GM18951 (cell line): ENCODE measurements around the gene PNPLA6.

Experiments used
- POLR2A ChIP-seq: IDR thresholded peaks from 4 replicates; pipeline ENCODE4 v1.6.1; 2011; ENCODE audit warnings: mild to moderate bottlenecking; ENCODE audit not compliant: insufficient read length, insufficient read depth; ENCODE audit errors: extremely low read depth
- in situ Hi-C: fragments of 300-500 bp; cut with MboI; formaldehyde crosslinking; loops from one replicate; pipeline ENCODE4 v1.12.0; 2022; ENCODE audit warnings: low sequenced_read_pairs, mixed read lengths, inconsistent platforms; ENCODE audit not compliant: unreplicated experiment

Gene PNPLA6

DNA sequence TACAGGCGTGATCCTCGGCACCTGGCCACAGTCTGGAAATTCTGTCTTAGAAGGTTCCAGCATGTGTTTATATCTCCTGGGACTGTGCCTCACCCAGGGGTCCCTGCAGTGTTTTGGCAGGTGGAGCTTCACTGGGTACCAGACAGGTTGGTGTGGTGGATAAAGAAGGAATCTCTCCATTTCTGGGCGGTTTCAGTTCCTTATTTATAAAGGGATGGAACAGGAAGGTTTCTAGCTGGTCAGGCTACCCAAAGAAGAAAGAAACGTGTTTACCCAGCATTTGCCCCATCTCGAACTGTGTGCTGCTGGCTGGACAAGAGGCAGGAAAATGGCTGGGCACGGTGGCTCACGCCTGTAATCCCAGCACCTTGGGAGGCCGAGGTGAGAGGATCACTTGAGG lies 9.8 kb downstream of the PNPLA6 start:
- TF ChIP-seq POLR2A = no peak
- in situ Hi-C loops = no loop called here

DNA sequence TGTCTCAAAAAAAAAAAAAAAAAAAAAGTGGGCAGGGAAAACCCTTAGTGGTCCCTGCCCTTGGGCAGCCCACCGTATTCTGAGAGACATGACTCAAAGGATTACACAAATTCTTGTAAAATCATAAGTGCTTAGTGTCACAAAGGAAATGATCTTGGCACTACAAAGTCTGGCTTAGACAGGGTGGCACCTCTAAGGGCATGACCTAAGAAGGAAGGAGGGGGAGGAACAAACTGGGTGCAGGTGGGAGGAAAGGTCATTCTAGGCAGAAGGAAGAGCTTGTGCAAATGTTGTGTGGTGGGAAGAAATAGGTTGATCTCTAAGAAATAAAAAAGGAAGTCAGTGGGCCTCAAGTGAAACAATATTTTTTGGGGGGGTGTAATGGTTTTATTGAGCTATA lies 10.4 kb downstream of the PNPLA6 start:
- TF ChIP-seq POLR2A = no peak
- in situ Hi-C loops = no loop called here

DNA sequence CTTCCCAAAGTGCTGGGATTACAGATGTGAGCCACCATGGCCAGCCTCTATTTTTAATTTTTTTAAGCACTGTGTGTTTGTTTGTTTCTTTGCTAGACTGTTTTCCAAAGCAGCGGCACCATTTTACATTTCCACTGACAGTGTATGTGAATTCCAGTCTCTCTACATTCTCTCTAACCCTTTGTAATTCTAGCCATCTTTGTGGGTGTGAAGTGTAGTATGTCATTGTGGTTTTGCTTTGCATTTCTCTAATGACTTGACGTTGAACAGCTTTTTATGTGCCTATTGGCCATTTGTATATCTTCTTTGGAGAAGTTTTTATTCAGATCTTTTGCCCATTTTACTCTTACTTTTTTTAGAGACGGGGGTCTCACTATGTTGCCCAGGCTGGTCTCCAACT lies 11.6 kb downstream of the PNPLA6 start:
- TF ChIP-seq POLR2A = no peak

DNA sequence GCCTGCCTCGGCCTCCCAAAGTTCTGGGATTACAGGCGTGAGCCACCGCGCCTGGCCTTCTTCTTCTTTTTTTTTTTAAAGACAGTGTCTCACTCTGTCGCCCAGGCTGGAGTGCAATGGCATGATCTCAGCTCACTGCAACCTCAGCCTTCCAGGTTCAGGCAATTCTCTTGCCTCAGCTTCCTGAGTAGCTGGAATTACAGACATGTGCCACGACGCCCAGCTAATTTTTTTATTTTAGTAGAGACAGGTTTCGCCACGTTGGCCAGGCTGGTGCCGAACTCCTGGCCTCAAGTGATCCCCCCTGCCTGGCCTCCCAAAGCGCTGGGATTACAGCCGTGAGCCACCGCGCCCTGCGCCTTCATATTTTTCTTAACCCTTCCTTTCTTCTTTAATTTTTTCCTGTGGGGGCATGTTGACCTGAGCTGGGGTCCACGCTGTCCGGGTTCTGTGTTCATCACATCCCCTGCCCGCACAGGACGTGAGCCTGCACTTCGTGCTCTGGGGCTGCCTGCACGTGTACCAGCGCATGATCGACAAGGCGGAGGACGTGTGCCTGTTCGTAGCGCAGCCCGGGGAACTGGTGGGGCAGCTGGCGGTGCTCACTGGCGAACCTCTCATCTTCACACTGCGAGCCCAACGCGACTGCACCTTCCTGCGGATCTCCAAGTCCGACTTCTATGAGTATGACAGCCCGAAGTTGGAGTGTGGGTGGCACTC lies 14.1 kb downstream of the PNPLA6 start:
- TF ChIP-seq POLR2A = no peak
- in situ Hi-C loops = loop anchor here (25.0 kb wide), 1 partner anchor 263 kb away; no protein-coding TSS in a partner anchor

More for the DNA sequence above, 11.6 kb downstream of the PNPLA6 start:
- in situ Hi-C loops = no loop called here

DNA sequence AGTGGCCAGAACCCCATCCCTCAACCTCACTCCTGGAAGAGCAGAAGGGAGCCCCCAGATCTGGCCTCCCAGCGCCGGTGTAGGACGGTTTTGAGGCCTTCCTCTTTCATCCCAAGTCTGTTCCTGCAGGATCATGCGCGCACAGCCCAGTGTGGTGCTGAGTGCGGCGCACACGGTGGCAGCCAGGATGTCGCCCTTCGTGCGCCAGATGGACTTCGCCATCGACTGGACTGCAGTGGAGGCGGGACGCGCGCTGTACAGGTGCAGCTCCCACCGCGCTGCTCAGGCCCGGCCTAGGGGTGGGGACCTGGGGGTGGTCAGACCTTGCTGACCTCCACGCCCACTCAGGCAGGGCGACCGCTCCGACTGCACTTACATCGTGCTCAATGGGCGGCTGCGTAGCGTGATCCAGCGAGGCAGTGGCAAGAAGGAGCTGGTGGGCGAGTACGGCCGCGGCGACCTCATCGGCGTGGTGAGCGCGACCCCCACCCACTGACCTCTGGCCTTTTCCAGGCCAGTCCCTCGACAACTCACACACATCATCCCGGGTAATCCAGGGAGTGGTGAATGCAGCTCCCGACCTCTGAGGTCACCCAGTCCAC lies 14.8 kb downstream of the PNPLA6 start:
- TF ChIP-seq POLR2A = no peak
- in situ Hi-C loops = loop anchor here (25.0 kb wide), 1 partner anchor 262 kb away; no protein-coding TSS in a partner anchor

DNA sequence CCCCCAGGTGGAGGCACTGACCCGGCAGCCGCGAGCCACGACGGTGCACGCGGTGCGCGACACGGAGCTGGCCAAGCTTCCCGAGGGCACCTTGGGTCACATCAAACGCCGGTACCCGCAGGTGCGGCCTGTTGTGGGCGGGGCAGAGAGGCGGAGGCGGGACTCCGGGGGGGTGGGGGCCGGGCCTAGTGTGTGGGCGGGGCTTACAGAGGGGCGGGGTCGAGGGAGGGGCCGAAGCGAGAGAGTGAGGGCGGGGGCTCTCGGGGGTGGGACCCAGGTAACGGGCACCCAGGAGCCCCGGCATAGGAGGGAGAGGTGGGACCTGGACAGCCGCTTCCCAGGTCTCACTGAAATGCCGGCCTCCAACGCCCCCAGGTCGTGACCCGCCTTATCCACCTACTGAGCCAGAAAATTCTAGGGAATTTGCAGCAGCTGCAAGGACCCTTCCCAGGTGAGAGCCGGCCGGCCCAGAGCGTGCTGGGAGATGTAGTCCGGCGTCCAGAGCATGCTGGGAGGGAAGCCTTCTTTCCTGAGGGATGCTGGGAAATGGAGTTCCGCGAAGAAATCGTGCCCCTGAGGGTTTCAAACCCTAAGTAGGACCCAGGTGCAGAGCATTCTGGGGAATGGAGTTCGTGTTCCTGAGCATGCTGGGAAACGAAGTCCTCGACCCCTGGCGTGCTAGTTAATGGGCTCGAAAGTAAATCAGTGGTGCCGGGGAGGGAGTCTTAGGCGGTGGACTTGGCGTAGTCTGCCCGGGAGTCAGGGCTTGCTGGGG lies 15.7 kb downstream of the PNPLA6 start:
- in situ Hi-C loops = loop anchor here (25.0 kb wide), 1 partner anchor 261 kb away; no protein-coding TSS in a partner anchor
- TF ChIP-seq POLR2A = no peak

DNA sequence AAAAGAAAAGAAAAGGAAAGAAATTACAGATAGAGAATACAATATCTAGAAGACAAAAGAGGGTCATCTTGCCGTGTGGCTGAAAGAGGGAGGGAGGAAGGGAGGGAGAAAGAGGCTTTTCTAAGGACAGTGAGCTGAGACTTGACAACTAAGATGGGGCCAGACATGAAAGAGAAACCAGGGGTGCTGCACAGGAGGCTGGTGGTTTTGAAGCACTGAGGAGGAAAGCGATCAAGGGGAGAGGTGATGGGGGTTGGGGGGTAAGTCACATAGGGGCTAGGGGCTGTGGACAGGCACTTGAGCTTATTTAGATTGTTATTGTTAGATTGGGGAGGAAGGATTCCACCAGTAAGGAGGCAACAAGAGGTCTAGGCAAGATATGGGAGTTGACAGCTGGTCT lies 17.3 kb downstream of the PNPLA6 start:
- TF ChIP-seq POLR2A = no peak
- in situ Hi-C loops = loop anchor here (25.0 kb wide), 1 partner anchor 260 kb away; no protein-coding TSS in a partner anchor

DNA sequence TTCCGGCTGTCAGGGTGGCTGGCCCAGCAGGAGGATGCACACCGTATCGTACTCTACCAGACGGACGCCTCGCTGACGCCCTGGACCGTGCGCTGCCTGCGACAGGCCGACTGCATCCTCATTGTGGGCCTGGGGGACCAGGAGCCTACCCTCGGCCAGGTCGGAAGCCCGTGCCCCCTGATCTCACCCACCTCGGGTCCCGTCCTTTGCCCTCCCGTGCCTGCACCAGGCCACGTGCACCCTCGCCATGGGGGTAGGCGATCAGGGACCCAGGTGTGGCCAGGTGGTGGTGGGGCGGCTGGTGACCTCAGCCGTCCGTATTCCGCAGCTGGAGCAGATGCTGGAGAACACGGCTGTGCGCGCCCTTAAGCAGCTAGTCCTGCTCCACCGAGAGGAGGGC lies 19.0 kb downstream of the PNPLA6 start:
- TF ChIP-seq POLR2A = no peak
- in situ Hi-C loops = loop anchor here (25.0 kb wide), 1 partner anchor 258 kb away; no protein-coding TSS in a partner anchor

DNA sequence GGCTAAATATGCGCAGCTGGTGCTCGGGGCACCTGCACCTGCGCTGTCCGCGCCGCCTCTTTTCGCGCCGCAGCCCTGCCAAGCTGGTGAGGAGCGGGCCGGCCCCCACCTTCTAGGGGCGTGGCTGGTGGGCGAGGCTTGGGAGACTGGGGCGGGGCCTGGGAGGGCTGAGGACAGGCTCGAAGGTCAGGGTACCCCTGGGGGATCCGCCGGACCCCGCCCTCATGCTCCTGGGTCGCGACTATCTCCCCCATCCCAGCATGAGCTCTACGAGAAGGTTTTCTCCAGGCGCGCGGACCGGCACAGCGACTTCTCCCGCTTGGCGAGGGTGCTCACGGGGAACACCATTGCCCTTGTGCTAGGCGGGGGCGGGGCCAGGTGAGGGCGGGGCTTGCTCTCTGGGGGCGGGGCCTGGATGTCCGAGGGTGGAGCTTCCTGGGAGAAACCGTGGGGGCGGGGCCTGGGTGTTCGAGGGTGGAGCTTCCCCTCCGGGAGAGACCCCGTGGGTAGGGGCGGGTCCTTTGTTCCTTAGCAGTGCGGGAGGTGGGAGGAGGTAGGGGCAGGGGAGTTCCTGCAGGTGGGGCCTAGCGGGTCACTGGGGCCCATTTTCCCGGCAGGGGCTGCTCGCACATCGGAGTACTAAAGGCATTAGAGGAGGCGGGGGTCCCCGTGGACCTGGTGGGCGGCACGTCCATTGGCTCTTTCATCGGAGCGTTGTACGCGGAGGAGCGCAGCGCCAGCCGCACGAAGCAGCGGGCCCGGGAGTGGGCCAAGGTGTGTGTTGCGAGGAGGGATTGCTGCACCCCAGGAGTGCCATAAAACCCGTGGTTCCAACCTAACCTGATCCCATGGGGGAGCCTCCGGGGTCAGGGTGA lies 19.7 kb downstream of the PNPLA6 start:
- in situ Hi-C loops = loop anchor here (25.0 kb wide), 1 partner anchor 257 kb away; no protein-coding TSS in a partner anchor
- no peak for TF ChIP-seq POLR2A

DNA sequence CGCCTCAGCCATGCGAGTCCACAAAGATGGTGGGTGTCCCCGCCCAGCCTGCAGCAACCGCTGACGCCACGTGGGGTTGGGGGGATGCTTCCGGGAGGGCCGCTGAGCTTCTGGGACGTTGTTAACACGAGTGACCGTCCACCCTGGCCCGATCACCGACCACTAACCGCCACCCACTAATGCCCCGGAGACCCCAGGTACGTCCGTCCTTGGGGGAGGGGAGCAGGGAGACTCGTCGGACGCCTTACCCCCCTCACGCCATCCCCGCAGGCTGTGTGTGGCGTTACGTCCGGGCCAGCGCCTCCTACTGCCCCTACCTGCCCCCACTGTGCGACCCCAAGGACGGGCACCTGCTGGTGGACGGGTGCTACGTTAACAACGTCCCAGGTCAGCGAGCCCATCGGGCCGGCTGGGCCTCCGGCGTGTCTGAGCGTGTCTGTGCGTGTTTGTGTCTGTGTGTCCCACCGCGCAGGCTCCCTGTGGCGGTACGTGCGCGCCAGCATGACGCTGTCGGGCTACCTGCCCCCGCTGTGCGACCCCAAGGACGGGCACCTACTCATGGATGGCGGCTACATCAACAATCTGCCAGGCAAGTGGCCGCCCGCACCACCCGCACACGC lies 21.3 kb downstream of the PNPLA6 start:
- in situ Hi-C loops = loop anchor here (25.0 kb wide), 1 partner anchor 255 kb away; no protein-coding TSS in a partner anchor
- no peak for TF ChIP-seq POLR2A

DNA sequence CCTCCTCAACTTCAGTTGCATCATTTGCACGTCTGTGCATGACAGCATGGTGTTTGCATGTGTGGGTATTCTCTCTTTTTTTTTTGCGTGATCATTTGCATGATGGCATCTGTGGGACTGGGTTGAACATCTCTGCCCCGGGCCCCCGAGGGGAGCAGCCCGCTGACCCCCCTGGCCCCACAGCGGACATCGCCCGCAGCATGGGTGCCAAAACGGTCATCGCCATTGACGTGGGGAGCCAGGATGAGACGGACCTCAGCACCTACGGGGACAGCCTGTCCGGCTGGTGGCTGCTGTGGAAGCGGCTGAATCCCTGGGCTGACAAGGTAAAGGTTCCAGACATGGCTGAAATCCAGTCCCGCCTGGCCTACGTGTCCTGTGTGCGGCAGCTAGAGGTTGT lies 23.1 kb downstream of the PNPLA6 start:
- in situ Hi-C loops = loop anchor here (25.0 kb wide), 1 partner anchor 254 kb away; no protein-coding TSS in a partner anchor
- TF ChIP-seq POLR2A = no peak

DNA sequence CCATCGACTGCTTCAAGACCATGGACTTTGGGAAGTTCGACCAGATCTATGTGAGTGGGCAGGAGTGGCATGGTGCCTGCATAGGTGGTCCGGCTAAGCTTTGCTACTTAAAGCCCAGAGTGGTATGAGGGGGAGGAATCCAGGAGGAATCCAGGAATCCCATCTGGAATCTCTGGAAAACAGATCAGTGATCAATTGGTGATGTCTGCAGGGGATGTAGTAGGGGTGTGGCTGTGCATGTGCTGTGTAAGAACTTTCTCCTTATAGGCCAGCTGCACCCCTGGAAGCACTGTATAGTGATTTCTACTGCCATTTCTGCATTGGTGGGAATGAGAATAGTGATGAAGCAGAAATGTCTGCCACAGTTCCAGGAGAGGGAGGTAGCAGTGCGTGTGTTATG lies 23.6 kb downstream of the PNPLA6 start:
- TF ChIP-seq POLR2A = no peak
- in situ Hi-C loops = loop anchor here (25.0 kb wide), 1 partner anchor 253 kb away; no protein-coding TSS in a partner anchor

DNA sequence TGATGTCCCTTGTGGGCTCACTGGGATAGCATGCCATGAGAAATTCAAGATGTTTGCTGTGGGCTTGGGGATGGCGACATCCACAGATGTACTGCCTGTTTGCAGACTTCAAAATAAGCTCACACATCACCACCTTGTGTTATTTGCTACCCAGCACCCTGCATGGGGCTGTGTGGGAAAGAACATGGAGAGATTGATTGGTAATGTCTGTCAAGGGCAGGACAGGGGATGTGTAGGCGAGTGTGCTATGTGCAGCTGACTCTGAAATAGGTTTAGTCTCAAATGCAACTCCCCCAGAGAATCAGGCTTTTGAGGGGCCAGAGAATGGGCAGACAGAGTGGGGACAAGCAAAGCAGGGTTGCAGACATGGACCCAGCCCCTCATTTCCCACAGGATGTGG lies 24.7 kb downstream of the PNPLA6 start:
- no peak for TF ChIP-seq POLR2A
- in situ Hi-C loops = loop anchor here (25.0 kb wide), 1 partner anchor 252 kb away; no protein-coding TSS in a partner anchor
